Activated CD4-positive, alpha-beta T cell treated with anti-CD3 and anti-CD28 coated beads, Interleukin-2, amount 10 ng/mL, durations not matched to agents 24 days and 14 days (primary cell): Measurements from ENCODE around the gene SLC25A41. TPM values are rescaled to one million over a fixed set of nuclear protein-coding genes. Genes with fewer than 3 reads are reported as not detected.
"Not testable (repeated sequence)": the region's sequence is repeated elsewhere in the genome, so short reads cannot be mapped to it uniquely, and the experiment has no call there.

Experiments used
- DNase-seq: peaks from one replicate; pipeline ENCODE4 v3.0.0; 2022
- H3K27ac Mint-ChIP-seq: one replicate; pipeline ENCODE4 v1.8.0; 2022; ENCODE audit warnings: mild to moderate bottlenecking, mixed read lengths
- H3K27me3 Mint-ChIP-seq: one replicate; pipeline ENCODE4 v1.8.0; 2022; ENCODE audit warnings: mixed read lengths
- H3K36me3 Mint-ChIP-seq: one replicate; pipeline ENCODE4 v1.8.0; 2022; ENCODE audit warnings: low read depth, mild to moderate bottlenecking, mixed read lengths
- H3K4me1 Mint-ChIP-seq: one replicate; pipeline ENCODE4 v1.8.0; 2021; ENCODE audit warnings: mixed read lengths
- H3K4me3 Mint-ChIP-seq: one replicate; pipeline ENCODE4 v1.8.0; 2022; ENCODE audit warnings: mild to moderate bottlenecking, moderate library complexity, mixed read lengths
- H3K9me3 Mint-ChIP-seq: one replicate; pipeline ENCODE4 v1.8.0; 2021; ENCODE audit warnings: mixed read lengths
- intact Hi-C: fragments of 100-400 bp; cut with micrococcal nuclease; formaldehyde crosslinking; loops from one replicate; pipeline ENCODE4 v1.15.1; 2023
- total RNA-seq: library from RNA; stranded (reverse); gene quantifications from 2 replicates; pipeline ENCODE4 v1.2.3, GENCODE V29; 2022

SLC25A41 gene
- total RNA-seq, 1 donor from 2014 or later: 0.19 TPM

DNA sequence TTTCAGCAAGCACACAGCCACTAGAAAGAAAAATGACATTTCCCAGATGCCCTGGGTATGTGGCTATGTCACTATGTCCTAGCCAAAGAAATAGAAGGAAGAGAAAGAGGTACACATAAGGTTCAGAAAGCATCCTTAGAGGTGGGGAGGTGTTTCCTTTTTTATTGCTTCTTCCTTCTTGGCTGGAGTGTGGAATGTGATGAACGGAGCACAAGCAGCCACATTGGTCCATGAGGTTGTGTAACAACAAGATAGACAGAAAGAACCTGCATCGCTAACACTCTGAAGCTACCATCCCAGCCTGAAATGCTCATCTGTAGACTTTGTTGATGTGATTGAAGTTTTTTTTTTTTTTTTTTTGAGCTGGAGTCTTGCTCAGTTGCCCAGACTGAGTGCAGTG lies 19.3 kb upstream of the SLC25A41 start:
- H3K4me3 Mint-ChIP-seq: no peak overlapping the region
- peaks cover 11% of the 10 kb centered on the region for H3K9me3 Mint-ChIP-seq
- intact Hi-C loops: no loop called here
- peaks cover 55% of the 10 kb centered on the region for H3K36me3 Mint-ChIP-seq
- H3K4me1 Mint-ChIP-seq: peaks cover 2% of the 10 kb centered on the region
- H3K27ac Mint-ChIP-seq: no peak overlapping the region
- no peak for DNase-seq
- H3K27me3 Mint-ChIP-seq: no peaks in the 10 kb centered on the region

- Mint-ChIP-seq H3K36me3 (peaks cover 50% of the 10 kb centered on the region), H3K27ac (no peak overlapping the region), H3K4me1 (peaks cover 2% of the 10 kb centered on the region), H3K27me3 (no peaks in the 10 kb centered on the region), H3K4me3 (no peak overlapping the region), H3K9me3 (peaks cover 11% of the 10 kb centered on the region)
- intact Hi-C loops: no loop called here
- DNase-seq: no peak
These were observed 18.7 kb upstream of the SLC25A41 start for GRCh38 chr19:6452223-6452614.

GRCh38 chr19:6451583-6452222 lies 18.1 kb upstream of the SLC25A41 start:
- peaks cover 2% of the 10 kb centered on the region for H3K4me1 Mint-ChIP-seq
- intact Hi-C loops: no loop called here
- no peak overlapping the region for H3K4me3 Mint-ChIP-seq
- H3K9me3 Mint-ChIP-seq: peaks cover 11% of the 10 kb centered on the region
- DNase-seq: no peak
- no peak overlapping the region for H3K27ac Mint-ChIP-seq
- H3K36me3 Mint-ChIP-seq: peaks cover 48% of the 10 kb centered on the region
- H3K27me3 Mint-ChIP-seq: no peaks in the 10 kb centered on the region

GRCh38 chr19:6450166-6450565 lies 16.6 kb upstream of the SLC25A41 start:
- Mint-ChIP-seq H3K4me3 (no peak overlapping the region), H3K4me1 (peaks cover 2% of the 10 kb centered on the region), H3K36me3 (peaks cover 36% of the 10 kb centered on the region), H3K9me3 (peaks cover 8% of the 10 kb centered on the region), H3K27me3 (no peaks in the 10 kb centered on the region), H3K27ac (no peak overlapping the region)
- DNase-seq: no peak
- intact Hi-C loops: no loop called here

DNA sequence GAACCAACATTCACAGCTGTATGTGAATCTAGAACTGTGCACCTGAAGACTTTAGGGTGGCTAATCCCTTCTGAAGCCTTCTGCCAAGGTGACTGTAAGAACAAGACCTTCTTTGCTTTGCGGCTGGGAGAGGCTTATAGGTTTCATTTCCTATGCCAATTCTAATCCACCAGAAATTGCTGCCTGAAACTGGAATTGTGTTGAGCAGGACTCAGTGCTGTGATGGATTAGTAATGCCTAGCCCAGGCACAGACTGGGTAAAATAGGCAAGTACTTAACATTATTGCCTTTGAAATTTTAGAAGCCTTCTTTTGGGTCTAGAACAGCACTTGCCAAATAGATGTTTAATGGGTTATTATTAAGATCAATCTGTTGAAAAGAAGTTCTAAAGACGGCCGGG lies 14.5 kb upstream of the SLC25A41 start:
- Mint-ChIP-seq H3K27me3 (no peaks in the 10 kb centered on the region), H3K4me1 (peaks cover 2% of the 10 kb centered on the region), H3K4me3 (no peak overlapping the region), H3K36me3 (peaks cover 16% of the 10 kb centered on the region), H3K27ac (no peak overlapping the region), H3K9me3 (no peaks in the 10 kb centered on the region)
- DNase-seq: no peak
- intact Hi-C loops: no loop called here

DNA sequence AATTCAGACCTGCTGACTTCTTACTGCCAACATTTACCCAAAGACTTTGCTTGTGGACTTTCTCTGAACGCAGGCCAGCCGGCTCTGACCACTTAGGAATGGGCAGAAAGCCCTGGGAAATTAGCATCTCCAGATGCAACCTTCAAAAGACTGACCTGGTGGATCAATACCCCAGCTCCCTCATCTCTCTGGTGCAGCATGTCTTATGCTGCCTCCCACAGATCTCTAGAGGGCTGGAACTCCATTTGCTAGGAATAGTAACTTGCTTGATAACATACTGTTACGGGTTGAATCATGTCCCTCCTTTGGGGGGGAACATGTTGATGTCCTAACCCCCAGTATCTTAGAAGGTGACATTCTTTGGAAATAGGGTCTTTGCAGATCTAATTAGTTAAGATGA lies 12.9 kb upstream of the SLC25A41 start:
- peaks cover 6% of the 10 kb centered on the region for H3K36me3 Mint-ChIP-seq
- intact Hi-C loops: no loop called here
- no peak overlapping the region for H3K27ac Mint-ChIP-seq
- H3K4me1 Mint-ChIP-seq: peaks cover 2% of the 10 kb centered on the region
- H3K27me3 Mint-ChIP-seq: no peaks in the 10 kb centered on the region
- no peak for DNase-seq
- no peaks in the 10 kb centered on the region for H3K9me3 Mint-ChIP-seq
- no peak overlapping the region for H3K4me3 Mint-ChIP-seq

DNA sequence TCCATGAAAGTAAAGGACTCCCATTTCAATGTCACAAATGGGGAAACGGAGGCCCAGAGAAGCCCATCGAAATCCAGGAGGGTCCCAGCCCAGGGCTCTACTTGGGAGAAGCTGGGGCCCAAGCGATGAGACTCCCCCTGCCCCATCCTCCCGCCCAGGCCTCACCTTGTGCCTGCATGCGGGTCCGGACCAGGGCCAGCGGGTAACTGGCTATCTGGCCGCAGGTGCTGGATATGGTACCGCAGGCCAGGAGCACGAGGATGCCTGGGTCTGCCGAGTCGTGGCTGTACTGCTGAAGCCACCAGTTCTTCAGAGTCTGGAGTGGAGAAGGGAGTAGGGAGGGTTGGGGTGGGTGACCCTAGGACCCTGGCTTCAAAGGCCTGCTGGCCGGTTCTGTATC lies 10.4 kb upstream of the SLC25A41 start:
- no peak for DNase-seq
- Mint-ChIP-seq H3K36me3 (peaks cover 3% of the 10 kb centered on the region), H3K27ac (no peak overlapping the region), H3K27me3 (no peaks in the 10 kb centered on the region), H3K9me3 (no peaks in the 10 kb centered on the region), H3K4me3 (no peak overlapping the region), H3K4me1 (no peaks in the 10 kb centered on the region)
- intact Hi-C loops: no loop called here

GRCh38 chr19:6442087-6442688 lies 8.6 kb upstream of the SLC25A41 start:
- H3K27me3 Mint-ChIP-seq: no peaks in the 10 kb centered on the region
- no peak overlapping the region for H3K27ac Mint-ChIP-seq
- H3K4me1 Mint-ChIP-seq: no peaks in the 10 kb centered on the region
- DNase-seq: no peak
- H3K4me3 Mint-ChIP-seq: no peak overlapping the region
- peaks cover 3% of the 10 kb centered on the region for H3K36me3 Mint-ChIP-seq
- intact Hi-C loops: no loop called here
- H3K9me3 Mint-ChIP-seq: no peaks in the 10 kb centered on the region

GRCh38 chr19:6440905-6441304 lies 7.3 kb upstream of the SLC25A41 start:
- Mint-ChIP-seq H3K27ac (no peak overlapping the region), H3K4me1 (peaks cover 2% of the 10 kb centered on the region), H3K27me3 (no peaks in the 10 kb centered on the region), H3K4me3 (no peak overlapping the region), H3K9me3 (no peaks in the 10 kb centered on the region), H3K36me3 (peaks cover 1% of the 10 kb centered on the region)
- DNase-seq: no peak
- intact Hi-C loops: no loop called here

DNA sequence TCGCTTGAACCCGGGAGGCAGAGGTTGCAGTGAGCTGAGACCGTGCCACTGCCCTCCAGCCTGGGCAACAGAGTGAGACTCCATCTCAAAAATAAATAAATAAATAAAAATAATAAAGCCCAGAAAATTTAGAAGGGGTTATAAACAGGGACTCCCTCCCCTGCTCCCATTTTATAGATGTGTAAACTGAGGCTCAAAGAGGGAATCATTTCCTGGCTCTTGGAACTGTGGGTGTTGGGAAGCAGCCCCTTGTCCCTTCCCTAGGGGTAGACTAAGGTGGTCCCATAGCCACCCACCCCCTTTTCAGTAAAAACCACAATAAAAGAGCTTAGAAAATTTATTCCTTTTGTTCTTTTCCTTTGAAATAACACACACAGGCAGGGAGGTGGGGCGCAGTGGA lies 6.2 kb upstream of the SLC25A41 start:
- H3K27me3 Mint-ChIP-seq: no peaks in the 10 kb centered on the region
- no peaks in the 10 kb centered on the region for H3K9me3 Mint-ChIP-seq
- H3K4me1 Mint-ChIP-seq: peaks cover 2% of the 10 kb centered on the region
- H3K4me3 Mint-ChIP-seq: no peak overlapping the region
- DNase-seq: no peak
- intact Hi-C loops: no loop called here
- no peak overlapping the region for H3K27ac Mint-ChIP-seq
- peaks cover 1% of the 10 kb centered on the region for H3K36me3 Mint-ChIP-seq

DNA sequence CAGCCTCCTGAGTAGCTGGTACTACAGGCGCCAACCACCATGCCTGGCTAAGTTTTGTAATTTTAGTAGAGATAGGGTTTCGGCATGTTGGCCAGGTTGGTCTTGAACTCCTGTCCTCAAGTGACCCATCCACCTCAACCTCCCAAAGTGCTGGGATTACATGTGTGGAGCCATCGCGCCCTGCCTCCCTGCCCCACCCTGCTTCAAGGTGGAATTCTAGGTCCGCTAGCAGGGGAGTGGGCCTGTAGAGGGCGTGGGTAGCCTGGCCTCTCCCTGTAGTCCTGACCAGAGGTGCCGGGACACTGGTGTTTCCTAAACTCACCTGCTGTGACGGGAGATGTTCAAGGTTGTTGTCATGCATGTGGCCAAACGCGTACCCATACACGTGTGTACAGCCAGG lies 398 bp downstream of the SLC25A41 start:
- Mint-ChIP-seq H3K27ac (no peak overlapping the region), H3K4me1 (peaks cover 2% of the 10 kb centered on the region), H3K9me3 (no peaks in the 10 kb centered on the region), H3K27me3 (no peaks in the 10 kb centered on the region), H3K36me3 (no peaks in the 10 kb centered on the region), H3K4me3 (no peak overlapping the region)
- no peak for DNase-seq
- intact Hi-C loops: no loop called here

DNA sequence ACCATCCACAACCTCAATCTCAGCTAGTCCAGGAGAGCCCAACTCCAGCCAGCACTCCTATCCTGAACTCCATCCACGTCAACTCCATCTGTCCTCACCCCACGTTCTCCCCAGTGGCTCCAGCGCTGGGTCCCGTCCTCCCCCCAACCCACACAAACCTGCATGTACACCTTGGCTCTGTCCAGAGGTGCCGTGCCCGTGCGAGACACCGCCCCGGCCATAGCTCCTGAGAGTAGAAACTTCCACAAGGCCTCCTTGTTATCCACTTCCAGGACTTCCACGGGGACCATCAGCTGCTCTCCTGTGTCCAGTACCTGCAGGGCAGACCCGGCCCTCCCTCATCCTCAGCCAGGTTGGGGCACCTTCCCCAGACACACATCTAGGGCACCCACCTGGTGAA lies 1.7 kb downstream of the SLC25A41 start:
- DNase-seq: no peak
- Mint-ChIP-seq H3K4me1 (peaks cover 2% of the 10 kb centered on the region), H3K27me3 (no peaks in the 10 kb centered on the region), H3K27ac (no peak overlapping the region), H3K4me3 (no peak overlapping the region), H3K36me3 (no peaks in the 10 kb centered on the region), H3K9me3 (no peaks in the 10 kb centered on the region)
- intact Hi-C loops: no loop called here

- Mint-ChIP-seq H3K9me3 (peaks cover 3% of the 10 kb centered on the region), H3K4me1 (peaks cover 9% of the 10 kb centered on the region), H3K4me3 (no peak overlapping the region), H3K27me3 (no peaks in the 10 kb centered on the region), H3K27ac (no peak overlapping the region), H3K36me3 (peaks cover 3% of the 10 kb centered on the region)
- intact Hi-C loops: loop anchor here (5.0 to 10.0 kb wide), 2 partner anchors 165 to 373 kb away; partner anchors contain the start of gene CD70
- DNase-seq: no peak
These were observed 3.9 kb downstream of the SLC25A41 start for GRCh38 chr19:6429419-6430221.

DNA sequence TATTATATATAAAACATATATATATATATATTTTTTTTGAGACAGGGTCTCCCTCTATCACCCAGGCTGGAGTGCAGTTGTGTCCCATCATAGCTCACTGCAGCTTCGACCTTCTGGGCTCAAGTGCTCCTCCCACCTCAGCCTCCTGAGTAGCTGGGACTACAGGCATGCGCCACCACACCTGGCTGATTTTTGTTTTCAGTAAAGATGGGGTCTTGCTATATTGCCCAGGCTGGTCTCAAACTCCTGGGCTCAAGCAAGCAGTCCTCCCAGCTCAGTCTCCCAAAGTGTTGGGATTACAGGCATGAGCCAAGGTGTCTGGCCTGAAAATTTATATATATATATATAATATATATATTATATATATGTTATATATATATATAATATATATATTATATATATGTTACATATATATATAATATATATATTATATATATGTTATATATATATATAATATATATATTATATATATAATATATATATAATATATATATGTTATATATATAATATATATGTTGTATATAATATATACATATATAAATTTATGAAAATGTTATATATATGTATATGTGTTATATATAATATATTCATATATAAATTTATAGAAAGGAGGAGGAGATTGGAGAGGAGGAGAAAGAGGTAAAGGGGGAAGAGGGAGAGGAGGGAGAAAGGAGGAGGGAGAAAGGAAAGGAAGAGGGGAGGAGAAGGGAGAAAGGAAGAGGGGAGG lies 4.7 kb downstream of the SLC25A41 start:
- not testable (repeated sequence) for H3K9me3 Mint-ChIP-seq, H3K4me1 Mint-ChIP-seq, DNase-seq, H3K4me3 Mint-ChIP-seq, H3K27me3 Mint-ChIP-seq, H3K27ac Mint-ChIP-seq, H3K36me3 Mint-ChIP-seq
- intact Hi-C loops: loop anchor here (5.0 to 10.0 kb wide), 2 partner anchors 166 to 373 kb away; partner anchors contain the start of gene CD70
